ENCODE measurements around the gene PIR.
A peak's percentile ranks its signal among the peaks of the same experiment; 100 is the strongest.

PIR gene

GRCh38 chrX:15344106-15344505, 149.0 kb downstream of the PIR start:
- Histone ChIP-seq H3K9me3 (ENCODE audit: low read depth, low read length) (no peaks in the 10 kb centered on the region), H3K4me3 (no peak overlapping the region), H3K9ac (ENCODE audit: insufficient read length) (no peak overlapping the region), H3K36me3 (ENCODE audit: insufficient read depth, low read length) (no peaks in the 10 kb centered on the region), H3K27ac (no peak overlapping the region)
- TF ChIP-seq POLR2AphosphoS5 (IDR thresholded peaks at IDR 0.05; ENCODE audit: borderline replicate concordance, low read depth, low read length) (no peak), FOXP2 (optimal IDR thresholded peaks at IDR 0.05; ENCODE audit: control extremely low read depth, extremely low read length, insufficient read depth) (no peak), EZH2 (IDR thresholded peaks at IDR 0.05) (no peak)
- DNase-seq (ENCODE audit: low read depth, low spot score): no peak

- H3K9me3 ChIP-seq (ENCODE audit: low read depth, low read length): no peaks in the 10 kb centered on the region
- H3K9ac ChIP-seq (ENCODE audit: insufficient read length): no peak overlapping the region
- 0 out of 2 replicates have a peak overlapping the region, but pooled peaks have one; percentile 5 for H3K27ac ChIP-seq
- TF ChIP-seq POLR2AphosphoS5 (IDR thresholded peaks at IDR 0.05; ENCODE audit: borderline replicate concordance, low read depth, low read length) (no peak), FOXP2 (optimal IDR thresholded peaks at IDR 0.05; ENCODE audit: control extremely low read depth, extremely low read length, insufficient read depth) (no peak), EZH2 (IDR thresholded peaks at IDR 0.05) (no peak)
- no peaks in the 10 kb centered on the region for H3K36me3 ChIP-seq (ENCODE audit: insufficient read depth, low read length)
- H3K4me3 ChIP-seq: no peak overlapping the region
- DNase-seq (ENCODE audit: low read depth, low spot score): no peak
Measured at GRCh38 chrX:15343075-15343476, 150.1 kb downstream of the PIR start.

GRCh38 chrX:15340867-15341266, 152.3 kb downstream of the PIR start:
- no peak for DNase-seq (ENCODE audit: low read depth, low spot score)
- Histone ChIP-seq H3K27ac (no peak overlapping the region), H3K9ac (ENCODE audit: insufficient read length) (no peak overlapping the region), H3K9me3 (ENCODE audit: low read depth, low read length) (no peaks in the 10 kb centered on the region), H3K4me3 (no peak overlapping the region), H3K36me3 (ENCODE audit: insufficient read depth, low read length) (no peaks in the 10 kb centered on the region)
- no peak for TF ChIP-seq POLR2AphosphoS5 (IDR thresholded peaks at IDR 0.05; ENCODE audit: borderline replicate concordance, low read depth, low read length)
- no peak for TF ChIP-seq FOXP2 (optimal IDR thresholded peaks at IDR 0.05; ENCODE audit: control extremely low read depth, extremely low read length, insufficient read depth)
- no peak for TF ChIP-seq EZH2 (IDR thresholded peaks at IDR 0.05)

DNA sequence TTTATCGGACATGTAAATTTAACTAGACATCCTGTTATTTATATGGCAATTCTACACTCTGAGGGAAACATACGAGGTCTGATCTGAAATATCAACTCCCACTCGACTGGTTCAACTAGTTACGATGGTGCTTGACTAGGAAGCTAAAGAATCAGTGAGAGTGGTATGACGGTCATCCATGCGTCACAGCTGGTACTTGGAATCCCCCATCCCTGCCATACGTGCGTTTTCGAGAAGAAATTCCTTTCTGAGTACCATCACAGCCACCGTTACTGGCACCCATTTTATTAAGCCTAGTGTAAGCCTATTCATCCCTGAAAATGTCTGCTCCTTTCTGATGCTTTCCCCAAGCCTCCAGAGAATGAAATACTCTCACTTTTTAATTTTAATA, 157.1 kb downstream of the PIR start:
- peak overlapping the region; percentile 28 for H3K9ac ChIP-seq (ENCODE audit: insufficient read length)
- DNase-seq (ENCODE audit: low read depth, low spot score): no peak
- H3K36me3 ChIP-seq (ENCODE audit: insufficient read depth, low read length): no peaks in the 10 kb centered on the region; the same call in 1 of the 2 replicates
- H3K27ac ChIP-seq: no peak overlapping the region
- TF ChIP-seq POLR2AphosphoS5 (IDR thresholded peaks at IDR 0.05; ENCODE audit: borderline replicate concordance, low read depth, low read length): no peak
- TF ChIP-seq EZH2 (IDR thresholded peaks at IDR 0.05): no peak
- no peak for TF ChIP-seq FOXP2 (optimal IDR thresholded peaks at IDR 0.05; ENCODE audit: control extremely low read depth, extremely low read length, insufficient read depth)
- H3K4me3 ChIP-seq: peak overlapping the region; percentile 81
- H3K9me3 ChIP-seq (ENCODE audit: low read depth, low read length): no peaks in the 10 kb centered on the region

DNA sequence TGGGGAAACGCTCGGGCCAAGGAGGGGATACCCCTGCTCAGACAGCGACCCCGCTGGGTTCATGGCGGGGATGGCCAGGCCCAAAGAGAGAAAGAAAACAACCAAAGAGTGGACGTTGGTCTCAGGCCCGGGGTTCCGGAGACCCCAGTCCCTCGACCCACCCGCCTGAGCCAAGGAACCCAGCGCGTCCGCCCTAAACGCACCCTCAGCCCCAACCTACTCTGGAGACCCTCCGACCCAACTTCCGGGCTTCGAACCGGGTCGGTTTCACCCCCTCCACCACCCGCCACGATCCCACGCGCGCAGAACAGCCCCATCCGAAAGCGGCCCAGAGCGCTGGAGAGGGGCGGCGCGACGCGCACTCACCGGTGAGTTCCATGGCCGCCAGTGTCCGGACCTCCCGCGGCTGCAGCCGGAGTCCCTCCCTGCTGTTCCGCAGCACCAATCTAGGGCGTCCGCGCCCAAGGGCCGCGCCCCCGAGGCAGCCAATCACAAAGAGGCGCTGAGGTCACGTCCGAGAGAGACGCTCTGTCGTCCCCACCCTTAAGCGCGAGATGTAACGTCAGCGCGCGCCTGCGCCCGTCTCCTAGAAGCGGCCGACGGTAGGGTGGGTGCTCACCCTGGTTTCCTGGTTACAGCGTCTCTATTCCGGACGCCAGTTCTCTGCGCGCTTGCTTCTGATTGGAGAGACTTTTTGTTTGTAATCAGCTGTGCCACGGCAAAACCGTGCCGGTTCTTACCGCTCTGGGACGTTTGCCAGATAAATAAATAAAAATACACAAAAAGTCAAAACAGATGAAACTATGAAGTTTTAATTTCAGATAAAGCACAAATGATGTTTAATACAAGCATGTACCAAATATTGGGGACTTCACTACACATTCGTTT, 157.8 kb downstream of the PIR start, which contains the start of gene PIGA:
Gene PIGA, minus strand, starts transcription at position 389 of the 888 bp plus-strand sequence. CDS start 3,593 bp downstream, outside the sequence.
- no peak within 1 kb of the TSS for H3K27ac ChIP-seq
- no peaks in the 10 kb centered on the region; the same call in 1 of the 2 replicates for H3K36me3 ChIP-seq (ENCODE audit: insufficient read depth, low read length)
- H3K9ac ChIP-seq (ENCODE audit: insufficient read length): peak within 1 kb of the TSS; percentile 69
- peak within 1 kb of the TSS; percentile 81 for H3K4me3 ChIP-seq
- TF ChIP-seq FOXP2 (optimal IDR thresholded peaks at IDR 0.05; ENCODE audit: control extremely low read depth, extremely low read length, insufficient read depth) (no peak), POLR2AphosphoS5 (IDR thresholded peaks at IDR 0.05; ENCODE audit: borderline replicate concordance, low read depth, low read length) (peak; percentile 69), EZH2 (IDR thresholded peaks at IDR 0.05) (no peak)
- no peaks in the 10 kb centered on the region for H3K9me3 ChIP-seq (ENCODE audit: low read depth, low read length)
- peak; percentile 51 for DNase-seq (ENCODE audit: low read depth, low spot score)
